Renal cortical epithelial cell (primary cell): ENCODE measurements around the gene LRRC59. TPM values are rescaled to one million over a fixed set of nuclear protein-coding genes. Genes with fewer than 3 reads are reported as not detected.
"Not testable (repeated sequence)": the region's sequence is repeated elsewhere in the genome, so short reads cannot be mapped to it uniquely, and the experiment has no call there.

Experiments
- DNase-seq: peaks from one replicate; pipeline ENCODE4 v3.0.0-alpha.2; 2011; ENCODE audit warnings: low read depth
- total RNA-seq: library from RNA; depleted of rRNA; stranded (reverse); fragments of >200 nt; gene quantifications from 2 replicates; pipeline ENCODE4 v1.2.3, GENCODE V29; 2014

LRRC59 gene
- total RNA-seq, 1 donor from 2014 or later = 141 TPM

DNA sequence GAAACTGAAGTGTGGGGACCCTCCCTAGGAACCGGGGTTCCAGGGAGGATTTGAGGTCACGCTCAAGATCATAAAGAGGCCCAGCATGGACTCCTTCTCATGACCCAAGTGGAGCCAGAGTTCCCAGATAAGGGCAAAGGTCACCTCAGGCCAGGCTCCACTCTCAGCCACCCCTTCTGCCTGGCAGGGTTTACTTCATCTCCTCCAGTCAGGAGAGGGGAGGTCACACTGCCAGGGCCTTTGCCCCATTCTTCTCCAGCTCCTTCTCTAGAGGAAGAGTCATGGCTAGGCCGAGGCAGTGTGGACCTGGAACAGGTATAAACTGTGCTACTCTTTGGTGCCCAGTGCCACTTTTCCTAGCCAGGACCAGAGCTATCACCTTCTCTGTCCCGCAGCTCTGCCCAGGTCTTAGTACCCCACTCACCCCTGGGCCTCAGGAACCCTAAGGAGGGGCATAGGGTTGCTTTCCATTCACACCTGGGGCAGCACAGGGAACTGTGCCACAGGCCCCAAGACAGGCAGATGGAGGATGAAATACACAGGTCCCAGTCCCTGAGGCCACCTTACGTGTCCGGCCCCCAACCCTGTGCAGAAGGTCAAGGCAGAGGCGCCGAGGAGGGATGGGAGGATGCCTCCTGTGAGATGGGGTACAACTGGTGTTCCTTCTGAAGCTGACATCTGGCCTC, 27.8 kb upstream of the LRRC59 start:
- no peak for DNase-seq

DNA sequence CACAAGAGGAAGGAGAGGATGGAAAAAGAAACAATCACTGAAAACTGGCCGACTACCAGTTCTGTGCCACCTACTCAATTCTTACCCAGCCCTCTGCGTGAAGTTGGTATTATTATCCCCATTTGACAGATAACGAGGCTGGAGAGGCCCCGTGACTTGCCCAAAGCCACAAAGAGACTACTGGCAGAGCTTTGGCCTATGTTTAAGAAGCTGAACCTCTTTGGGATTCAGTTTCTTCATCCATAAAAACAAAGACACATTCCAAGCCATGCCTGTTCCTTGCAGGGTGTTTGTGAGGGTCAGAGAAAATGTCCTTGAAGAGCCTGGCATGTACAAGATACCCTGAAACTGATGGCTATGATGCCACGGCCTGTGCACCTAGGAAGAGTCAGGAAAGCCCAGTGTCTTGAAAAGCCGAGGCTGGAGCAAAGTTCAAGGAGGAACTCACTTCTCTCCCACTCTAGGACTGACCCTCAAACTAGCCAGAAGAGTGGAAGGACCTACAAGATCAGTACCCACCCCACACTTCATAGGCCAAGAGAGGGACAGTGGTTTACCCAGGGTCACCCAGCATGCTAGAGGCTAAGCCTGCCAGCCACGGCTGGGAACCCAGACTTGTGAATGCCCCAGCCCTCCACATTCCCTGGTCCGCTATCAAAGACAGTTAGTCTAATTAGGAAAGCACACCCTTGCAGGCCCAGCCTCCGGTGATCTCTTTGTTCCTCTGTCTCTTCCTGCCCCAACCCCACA, 27.1 kb upstream of the LRRC59 start:
- DNase-seq = no peak

DNA sequence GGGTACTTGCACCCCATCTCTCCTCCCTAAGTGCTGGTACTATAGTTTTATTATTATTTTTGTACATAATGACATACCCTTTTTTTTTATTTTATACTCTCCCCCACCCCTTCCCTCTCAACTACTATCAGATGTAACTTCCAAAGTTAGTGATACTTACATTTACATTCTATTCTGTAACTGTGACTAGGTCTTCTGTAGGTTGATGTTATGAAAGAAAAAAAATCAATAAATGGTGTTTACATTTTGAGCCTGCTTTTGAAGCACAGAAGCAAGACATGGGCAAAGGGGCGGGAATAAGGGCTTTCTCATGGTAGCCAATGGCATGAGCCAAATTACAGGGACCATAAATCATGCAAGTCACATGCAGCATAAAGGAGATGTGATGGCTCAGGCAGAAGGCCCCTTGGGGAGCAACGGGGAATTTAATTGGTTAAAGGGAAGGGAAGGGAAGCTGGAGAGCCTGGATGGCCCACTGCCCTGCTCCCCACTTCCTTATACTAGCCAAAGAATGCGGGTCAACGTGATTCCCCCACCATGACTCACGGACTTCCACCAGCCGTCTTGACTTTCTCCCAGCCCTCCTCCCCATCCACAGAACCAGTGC, 26.3 kb upstream of the LRRC59 start:
- peak; percentile 72 for DNase-seq

DNA sequence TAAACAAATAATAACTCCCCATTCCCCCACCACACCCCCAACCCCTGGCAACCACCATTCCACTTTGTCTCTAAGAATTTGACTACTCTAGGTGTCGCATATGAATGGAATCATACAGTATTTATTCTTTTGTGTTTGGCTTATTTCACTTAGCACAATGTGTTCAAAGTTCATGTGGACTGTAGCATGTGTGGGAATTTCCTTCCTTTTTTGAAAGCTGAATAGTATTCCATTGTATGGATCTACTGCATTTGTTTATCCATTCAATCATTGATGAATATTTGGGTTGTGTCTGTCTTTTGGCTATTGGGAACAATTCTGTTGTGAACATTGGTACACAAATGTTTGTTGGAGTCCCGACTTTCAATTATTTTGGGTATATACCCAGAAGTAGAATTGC, 25.4 kb upstream of the LRRC59 start:
- DNase-seq = no peak

DNA sequence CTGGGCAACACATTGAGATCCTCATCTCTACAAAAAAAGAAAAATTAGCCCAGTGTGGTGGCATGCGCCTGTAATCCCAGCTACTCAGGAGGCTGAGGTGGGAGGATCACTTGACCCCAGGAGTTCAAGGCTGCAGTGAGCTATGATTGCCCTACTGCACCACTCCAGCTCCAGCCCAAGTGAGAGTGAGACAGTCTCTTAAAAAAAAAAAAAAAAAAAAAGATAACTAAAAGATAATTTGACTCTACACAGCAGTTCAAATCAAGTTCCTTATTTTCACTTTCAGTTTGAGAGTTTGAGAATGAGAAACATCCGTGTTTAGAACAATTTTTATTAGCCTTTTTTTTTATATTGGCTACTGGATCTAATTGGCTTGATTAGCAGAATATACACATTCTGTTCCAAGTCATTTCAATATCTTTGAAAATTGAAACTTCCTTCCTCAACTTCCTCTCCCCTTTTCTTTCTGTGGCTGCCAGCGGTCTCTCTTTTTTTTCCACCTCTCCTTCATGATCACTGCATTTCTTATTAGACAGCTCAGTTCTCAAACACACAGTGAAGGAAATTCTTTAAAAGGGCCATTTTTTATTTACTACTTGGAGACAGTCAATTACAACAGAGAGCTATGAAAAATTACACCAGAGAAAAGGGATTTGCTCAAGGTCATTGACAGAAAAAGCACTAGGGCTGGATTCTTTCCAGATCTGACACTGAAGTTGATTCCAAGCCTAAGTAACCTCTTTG, 24.2 kb upstream of the LRRC59 start:
- DNase-seq = no peak

DNA sequence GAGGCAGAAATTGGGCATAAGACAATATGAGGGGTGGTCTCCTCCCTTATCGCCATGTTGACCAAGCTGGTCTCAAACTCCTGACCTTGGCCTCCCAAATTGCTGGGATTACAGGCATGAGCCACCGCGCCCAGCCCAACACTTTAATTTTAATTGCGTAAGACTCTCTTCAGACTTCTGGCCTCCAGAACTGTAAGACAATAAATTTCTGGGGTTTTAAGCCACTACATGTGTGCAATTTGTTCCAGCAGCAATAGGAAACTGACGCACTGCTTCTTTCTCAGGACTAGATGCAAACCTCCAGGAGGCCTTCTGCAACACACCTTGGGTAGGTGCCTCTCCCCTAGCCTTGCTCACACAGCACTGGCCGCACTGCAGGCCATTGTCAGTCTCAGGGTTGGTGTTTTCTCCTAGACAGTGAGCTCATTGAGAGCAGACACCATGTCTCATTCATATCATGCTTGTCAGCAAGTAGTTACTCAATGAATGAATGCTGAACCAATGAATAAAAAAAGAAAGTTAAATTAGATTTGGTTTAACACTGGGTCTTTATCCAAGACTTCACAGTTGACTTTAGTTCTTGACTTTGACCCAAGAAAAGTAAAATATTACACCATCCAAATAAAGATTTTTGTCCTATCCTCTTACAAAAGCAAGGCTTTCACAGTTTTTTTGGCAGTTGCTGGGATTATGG, 23.2 kb upstream of the LRRC59 start:
- DNase-seq = no peak

DNA sequence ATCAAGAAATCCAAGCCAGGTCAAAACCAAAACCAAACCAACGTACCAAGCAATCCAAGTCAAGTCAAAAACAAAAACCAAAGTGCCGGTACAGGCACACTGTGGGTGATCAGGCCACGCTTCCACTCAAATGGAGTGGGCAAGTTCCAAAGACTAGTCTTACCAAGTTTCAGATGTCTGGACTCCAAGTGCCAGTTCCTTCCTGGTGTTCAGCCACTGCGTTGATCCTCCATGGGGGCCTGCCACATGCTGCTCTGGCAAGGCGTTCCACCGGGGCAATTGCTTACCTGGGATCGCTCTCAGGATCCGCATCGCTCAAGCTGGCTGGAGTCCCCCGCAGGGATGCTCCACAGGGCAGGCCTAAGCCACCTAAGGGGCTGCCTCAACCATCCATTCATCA, 22.3 kb upstream of the LRRC59 start:
- not testable (repeated sequence) for DNase-seq

DNA sequence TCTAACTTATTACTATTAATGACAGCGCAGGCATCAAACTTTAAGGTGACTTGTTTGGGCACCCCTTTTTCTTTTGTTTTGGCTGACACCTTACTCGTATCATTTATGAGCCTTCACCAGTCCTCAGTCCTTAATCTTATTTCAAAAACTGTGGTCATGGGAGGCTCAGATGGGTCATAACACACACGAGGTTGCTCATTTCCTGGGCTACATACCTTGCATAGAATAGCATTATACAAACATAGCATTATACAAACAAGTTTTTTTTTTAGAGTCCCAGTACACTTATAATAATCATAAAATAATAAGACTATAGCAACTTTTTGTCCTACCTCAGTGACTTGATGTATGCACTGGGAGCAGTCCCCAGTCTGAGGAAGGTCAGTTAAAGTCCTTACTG, 17.5 kb upstream of the LRRC59 start:
- DNase-seq = no peak

DNA sequence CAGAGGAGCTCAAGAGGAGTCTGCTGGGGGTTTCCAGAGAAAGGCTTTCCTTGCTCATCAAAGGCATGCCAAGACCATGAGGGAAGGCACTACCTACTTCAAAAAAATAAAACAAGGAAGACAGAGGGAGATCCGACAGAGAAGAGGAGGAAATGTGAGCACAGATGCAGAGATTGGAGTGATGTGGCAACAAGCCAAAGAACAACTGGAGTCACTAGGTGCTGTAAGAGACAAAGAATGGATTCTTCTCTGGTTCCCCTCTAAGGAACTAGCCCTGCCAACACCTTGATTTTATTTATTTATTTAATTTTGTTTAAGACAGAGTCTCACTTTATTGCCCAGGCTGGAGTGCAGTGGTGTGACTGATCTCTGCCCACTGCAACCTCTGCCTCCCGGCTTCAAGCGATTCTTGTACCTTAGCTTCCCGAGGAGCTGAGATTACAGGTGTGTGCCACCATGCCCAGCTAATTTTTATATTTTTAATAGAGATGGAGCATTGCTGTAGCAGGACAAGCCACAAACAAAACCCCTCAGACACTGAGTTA, 14.9 kb upstream of the LRRC59 start:
- DNase-seq = no peak

DNA sequence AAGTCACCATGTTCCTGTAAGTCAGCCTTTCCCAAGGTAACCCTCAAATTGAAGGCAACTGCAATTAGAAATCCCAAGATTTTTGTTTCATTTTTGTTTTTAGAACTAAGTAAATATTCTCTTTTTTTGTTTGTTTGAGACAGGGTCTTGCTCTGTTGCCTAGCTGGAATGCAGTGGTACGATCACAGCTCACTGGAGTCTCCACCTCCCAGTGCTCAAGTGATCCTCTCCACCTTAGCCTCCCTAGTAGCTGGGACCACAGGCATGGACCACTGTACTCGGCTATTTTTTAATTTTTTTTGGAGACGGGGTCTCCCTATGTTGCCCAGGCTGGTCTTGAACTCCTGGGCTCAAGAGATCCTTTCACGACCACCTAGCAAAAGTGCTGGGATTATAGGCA, 10.6 kb upstream of the LRRC59 start:
- peak; percentile 34 for DNase-seq

DNA sequence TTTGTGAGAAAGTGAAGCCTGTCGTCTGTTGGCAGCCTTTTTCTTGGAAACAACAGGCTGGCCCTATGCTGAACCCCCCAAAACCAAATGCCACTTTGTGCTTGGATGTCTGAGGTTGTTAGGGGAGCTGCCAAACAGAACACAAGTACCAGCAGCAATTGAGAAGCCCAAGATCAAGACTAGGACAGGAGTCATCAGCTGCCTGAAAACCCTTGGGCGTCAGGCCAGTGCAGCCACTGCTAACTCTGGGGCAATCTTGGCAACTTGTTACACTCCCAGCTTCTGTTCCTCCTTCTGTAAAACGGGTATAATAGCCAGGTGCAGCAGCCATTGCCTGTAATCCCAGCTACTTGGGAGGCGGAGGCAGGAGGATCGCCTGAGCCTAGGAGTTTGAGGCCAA, 9.3 kb upstream of the LRRC59 start:
- no peak for DNase-seq

DNA sequence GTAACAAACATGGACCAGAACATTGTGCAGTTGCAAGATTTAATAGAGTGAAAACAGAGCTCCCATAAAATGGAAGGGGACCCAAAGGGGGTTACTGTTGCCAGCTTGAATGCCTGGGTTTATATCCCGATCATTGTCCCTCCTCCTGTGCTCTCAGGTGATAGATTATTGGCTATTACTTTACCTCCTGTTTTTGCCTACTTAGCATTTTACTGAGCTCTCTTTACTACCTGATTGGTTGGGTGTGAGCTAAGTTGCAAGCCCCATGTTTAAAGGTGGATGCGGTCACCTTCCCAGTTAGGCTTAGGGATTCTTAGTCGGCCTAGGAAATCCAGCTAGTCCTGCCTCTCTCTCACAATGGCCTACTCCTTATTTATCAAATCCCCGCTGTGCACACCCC, 8.0 kb upstream of the LRRC59 start:
- not testable (repeated sequence) for DNase-seq

DNA sequence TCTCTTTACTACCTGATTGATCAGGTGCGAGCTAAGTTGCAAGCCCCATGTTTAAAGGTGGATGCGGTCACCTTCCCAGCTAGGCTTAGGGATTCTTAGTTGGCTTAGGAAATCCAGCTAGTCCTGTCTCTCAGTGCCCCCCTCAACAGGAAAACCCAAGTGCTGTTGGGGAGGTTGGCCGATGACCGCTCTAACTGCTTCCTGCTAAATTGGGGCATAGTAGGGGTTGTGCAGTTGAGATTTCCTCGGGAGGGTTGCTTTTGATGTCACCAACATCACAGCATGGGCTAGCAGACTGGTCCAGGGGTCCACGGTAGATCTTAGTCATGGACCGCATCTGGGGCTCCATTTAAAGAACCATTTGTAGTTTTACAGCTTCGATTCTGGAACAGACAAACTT, 2.3 kb upstream of the LRRC59 start:
- DNase-seq = not testable (repeated sequence)

DNA sequence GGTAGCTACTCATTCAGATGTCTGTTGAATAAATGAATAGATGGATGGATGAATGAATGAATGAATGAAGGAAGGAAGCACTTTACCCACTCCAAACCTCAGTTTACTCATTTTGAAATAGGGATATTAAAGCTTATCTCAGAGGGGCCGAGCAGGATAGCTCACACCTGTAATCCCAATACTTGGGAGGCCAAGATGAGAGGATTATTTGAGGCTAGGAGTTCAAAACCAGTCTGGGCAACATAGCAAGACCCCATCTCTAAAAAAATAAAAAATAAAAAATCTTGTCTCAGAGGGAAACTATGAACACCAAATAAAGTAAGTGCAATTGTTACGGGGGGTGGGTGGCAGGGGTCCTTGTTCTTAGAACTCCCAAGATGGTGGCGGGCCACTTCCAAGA, 1.3 kb upstream of the LRRC59 start:
- DNase-seq = not testable (repeated sequence)

DNA sequence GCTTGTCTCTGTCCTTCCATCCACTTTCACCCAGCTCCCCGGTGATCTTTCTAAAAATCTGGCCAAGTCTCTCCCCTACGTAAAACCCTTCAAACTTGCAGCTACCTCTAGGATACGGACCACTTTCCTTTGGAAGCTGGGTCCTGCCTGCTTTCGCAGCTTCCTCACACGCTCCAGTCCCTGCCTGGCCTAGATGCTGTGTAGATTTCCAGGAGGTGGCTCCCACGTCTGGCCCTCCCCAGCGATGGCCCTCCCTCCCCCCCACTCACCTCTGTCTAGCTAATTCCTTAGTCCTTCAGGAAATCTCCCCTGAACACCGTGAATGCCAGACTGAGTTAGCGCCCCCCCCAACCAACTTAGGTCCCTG, 579 bp upstream of the LRRC59 start:
- no peak for DNase-seq

DNA sequence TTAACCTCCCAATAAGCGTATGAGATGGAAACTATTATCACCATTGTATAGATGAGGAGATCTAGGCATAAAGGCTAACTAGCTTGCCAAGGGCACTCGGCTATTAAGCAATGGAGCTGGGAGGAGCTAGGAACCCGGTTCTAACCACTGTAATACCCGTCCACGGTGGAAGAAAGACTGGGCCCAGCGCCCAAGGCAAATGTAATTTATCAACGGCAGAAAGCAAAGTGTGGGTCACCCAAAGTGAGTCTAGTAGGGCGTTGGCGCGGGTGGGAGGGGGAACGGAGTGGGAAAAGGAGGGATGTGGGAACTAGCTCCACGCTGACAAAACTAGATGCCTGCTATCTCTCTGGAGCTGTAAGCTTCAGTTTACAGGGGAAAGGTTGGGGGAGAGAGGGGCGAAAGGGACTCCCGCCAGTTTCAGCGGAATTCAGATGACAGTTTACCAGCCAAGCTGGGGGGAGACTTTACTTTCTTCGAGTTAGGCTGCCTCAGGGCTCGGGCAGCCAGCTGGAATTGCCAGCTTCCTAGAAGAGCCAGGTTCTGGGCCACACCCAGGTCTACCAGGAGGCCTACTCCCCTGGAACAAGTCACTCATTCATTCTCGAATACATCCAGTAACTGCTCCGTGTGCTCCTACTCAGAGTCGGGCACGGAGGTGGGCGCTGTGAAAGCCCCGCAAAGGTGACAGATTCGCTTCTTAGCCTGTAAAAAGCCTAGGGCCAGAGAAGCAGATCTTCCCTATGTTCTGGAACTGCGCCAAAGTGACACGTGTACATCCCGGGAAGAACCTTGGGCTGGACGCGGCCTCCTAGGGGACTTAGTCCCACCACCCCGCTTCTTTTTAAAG, 837 bp downstream of the LRRC59 start:
- peak; percentile 52 for DNase-seq

DNA sequence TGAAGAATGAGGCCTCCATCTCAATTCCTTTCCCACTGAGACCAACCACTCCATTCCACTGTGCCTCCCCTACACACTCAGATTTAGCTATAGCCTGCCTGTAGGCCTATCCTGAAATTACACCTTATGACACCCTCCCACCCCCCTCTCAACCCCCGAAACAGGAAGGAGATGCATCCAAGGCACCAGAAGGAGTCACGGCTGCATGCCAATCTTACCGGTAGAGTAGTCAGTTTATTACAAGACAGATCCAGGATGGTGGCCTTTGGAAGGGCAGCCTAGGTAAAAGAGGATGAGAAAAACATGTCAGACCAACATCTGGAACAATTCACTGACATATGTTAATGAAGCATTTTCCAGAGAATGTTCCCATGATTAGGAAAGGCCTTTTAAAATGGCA, 2.6 kb downstream of the LRRC59 start:
- DNase-seq = no peak

DNA sequence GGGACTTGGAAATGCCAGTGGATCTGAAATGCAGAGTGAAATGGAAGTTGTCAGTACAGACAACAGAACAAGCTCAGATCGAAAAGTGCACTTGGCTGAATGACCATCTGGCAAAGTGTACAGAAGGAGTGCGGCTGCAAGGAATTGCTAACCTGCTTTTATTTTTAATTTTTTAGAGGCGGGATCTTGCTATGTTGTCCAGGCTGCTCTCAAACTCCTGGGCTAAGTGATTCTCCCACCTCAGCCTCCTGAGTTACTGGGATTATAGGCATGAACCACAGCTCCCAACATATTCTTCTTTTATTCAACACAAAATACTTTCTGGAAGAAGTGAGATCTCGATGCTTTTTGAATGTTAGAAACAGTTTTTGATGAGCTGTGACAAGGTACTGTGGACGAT, 3.6 kb downstream of the LRRC59 start:
- DNase-seq = no peak

DNA sequence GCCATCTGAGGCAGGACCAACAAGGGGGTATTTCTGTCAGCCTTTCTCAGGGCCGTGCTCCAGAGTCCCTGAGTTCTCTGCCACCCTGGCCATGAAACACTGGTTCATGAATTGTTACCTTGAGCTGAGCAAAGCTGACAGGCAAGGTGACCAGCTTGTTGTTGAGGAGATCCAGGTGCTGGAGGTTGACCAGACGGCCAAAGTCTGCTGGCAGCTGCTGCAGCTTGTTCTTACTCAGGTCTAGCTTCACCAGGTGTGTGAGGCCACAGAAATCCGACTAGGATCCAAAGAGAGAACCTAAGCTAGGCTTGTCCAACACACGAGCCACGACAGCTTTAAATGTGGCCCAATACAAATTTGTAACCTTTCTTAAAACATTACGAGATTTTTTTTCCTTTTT, 4.7 kb downstream of the LRRC59 start:
- DNase-seq = no peak

DNA sequence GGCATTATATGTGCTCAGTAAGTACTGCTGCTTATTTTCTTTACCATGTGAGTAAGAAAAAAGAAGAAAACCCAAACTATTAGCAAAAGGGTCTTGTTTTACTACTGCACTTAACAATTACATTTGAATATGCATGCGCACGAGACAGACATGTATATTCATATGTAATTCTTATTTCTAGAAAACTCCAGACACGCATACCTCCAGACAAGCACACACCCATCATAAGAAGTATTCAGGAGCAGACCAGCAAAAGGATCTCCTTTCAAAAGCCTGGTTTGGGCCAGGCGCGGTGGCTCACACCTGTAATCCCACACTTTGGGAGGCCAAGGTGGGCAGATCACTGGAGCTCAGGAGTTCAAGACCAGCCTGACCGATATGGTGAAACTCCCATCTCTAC, 7.8 kb downstream of the LRRC59 start:
- DNase-seq = no peak

DNA sequence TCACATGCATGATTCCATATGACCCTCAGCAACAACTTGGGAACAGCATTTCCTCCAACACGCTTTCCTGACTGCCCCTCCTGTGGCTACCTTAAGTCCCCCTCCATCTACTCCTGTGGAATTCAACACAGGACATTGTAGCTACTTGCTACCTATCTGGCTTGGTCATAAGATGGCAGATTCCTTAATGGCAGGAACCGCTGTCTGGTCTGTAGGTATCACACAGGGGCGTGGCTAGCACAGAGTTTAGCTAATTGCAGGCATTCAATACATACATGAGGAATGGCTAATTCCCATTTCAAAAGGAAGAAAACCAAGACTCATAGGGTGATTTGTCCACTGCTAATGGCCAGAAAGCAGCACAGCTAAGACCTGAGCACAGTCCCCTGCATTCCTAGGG, 8.6 kb downstream of the LRRC59 start:
- no peak for DNase-seq
